A549 (cell line): ENCODE measurements around the gene CACNB3. TPM values are rescaled to one million over a fixed set of nuclear protein-coding genes. Genes with fewer than 3 reads are reported as not detected.
"Not testable (repeated sequence)": the region's sequence is repeated elsewhere in the genome, so short reads cannot be mapped to it uniquely, and the experiment has no call there.

ENCODE experiments used
- ATAC-seq, 2 experiments: fragments of 200-7000 bp in 1 of 2; fragments of >200 bp in 1 of 2; cut with Nextera tagmentation in 1 of 2; cut with Tn5 transposase in 1 of 2; 3 replicates each; pipeline versions ENCODE4 v1.8.0 to v1.9.1; 2018 to 2020; ENCODE audit warnings: mild to moderate bottlenecking in 1 of 2, moderate library complexity in 1 of 2
- CTCF ChIA-PET: fragments of 300-600 bp; sonication (Branson Sonifier 250); formaldehyde crosslinking; extraction: SDS; loops from one replicate; lab custom pipeline; 2021; ENCODE audit warnings: antibody characterized with exemption, inconsistent platforms; lab: Yijun Ruan, JAX
- POLR2A ChIA-PET: fragments of 350-600 bp; formaldehyde crosslinking; extraction: SDS; loops from one replicate; lab custom pipeline; 2021; ENCODE audit warnings: antibody characterized with exemption, inconsistent platforms; lab: Yijun Ruan, JAX
- DNase-seq, 2 experiments: peaks; one replicate each; pipeline versions ENCODE4 v3.0.0 to v3.0.0-alpha.2; 2011 to 2016; ENCODE audit warnings: low read depth in 1 of 2, low spot score in 1 of 2
- FAIRE-seq: peaks from 2 replicates; lab custom pipeline; 2011; peaks lifted over from hg19 to GRCh38; lab: Jason Lieb, UNC
- H3K27ac ChIP-seq, 2 experiments: fragments of >200 bp; sonication (Bioruptor Twin); formaldehyde crosslinking; 3 replicates each; pipeline ENCODE4 v1.5.1; 2016 to 2017
- H3K4me1 ChIP-seq: fragments of >200 bp; sonication (Bioruptor Twin); formaldehyde crosslinking; 3 replicates; pipeline ENCODE4 v1.6.1; 2016
- H3K4me2 ChIP-seq: fragments of >200 bp; sonication (Bioruptor Twin); formaldehyde crosslinking; 3 replicates; pipeline ENCODE4 v1.6.1; 2016
- H3K4me3 ChIP-seq: fragments of >200 bp; sonication (Bioruptor Twin); formaldehyde crosslinking; 3 replicates; pipeline ENCODE4 v1.5.1; 2016
- H3K9me3 ChIP-seq: fragments of >200 bp; sonication (Bioruptor Twin); formaldehyde crosslinking; 3 replicates; pipeline ENCODE4 v1.6.1; 2016
- BHLHE40 ChIP-seq: IDR thresholded peaks from 2 replicates; pipeline ENCODE4 v1.6.1; 2012; ENCODE audit warnings: low read depth, low read length, inconsistent platforms
- CBX2 ChIP-seq: fragments of 200-600 bp; sonication (generic); IDR thresholded peaks from 2 replicates; pipeline ENCODE4 v1.6.1; 2016; ENCODE audit warnings: low read depth, mild to moderate bottlenecking, borderline replicate concordance
- CBX8 ChIP-seq: fragments of 200-600 bp; sonication (generic); IDR thresholded peaks from 2 replicates; pipeline ENCODE4 v1.6.1; 2016
- CHD4 ChIP-seq: fragments of 200-600 bp; sonication (generic); IDR thresholded peaks from 2 replicates; pipeline ENCODE4 v1.6.1; 2016; ENCODE audit warnings: antibody characterized with exemption, mild to moderate bottlenecking, borderline replicate concordance
- EHMT2 ChIP-seq: fragments of 200-600 bp; sonication (generic); IDR thresholded peaks from 2 replicates; pipeline ENCODE4 v1.6.1; 2016; ENCODE audit warnings: antibody characterized with exemption, low read depth, mild to moderate bottlenecking, moderate library complexity
- ELK1 ChIP-seq: fragments of 150-350 bp; IDR thresholded peaks from 2 replicates; pipeline ENCODE4 v1.6.1; 2014; ENCODE audit warnings: low read depth, mild to moderate bottlenecking, low read length
- ESRRA ChIP-seq: fragments of 150-350 bp; IDR thresholded peaks from 2 replicates; pipeline ENCODE4 v1.6.1; 2014; ENCODE audit warnings: mild to moderate bottlenecking, low read length, borderline replicate concordance
- HOXA7 ChIP-seq: fragments of 250-450 bp; sonication (Bioruptor Pico); IDR thresholded peaks from 2 replicates; pipeline ENCODE4 v1.5.0; 2020; ENCODE audit warnings: mild to moderate bottlenecking, moderate library complexity
- JUN ChIP-seq, 2 experiments: fragments of >200 bp; sonication (Bioruptor Twin); formaldehyde crosslinking; IDR thresholded peaks; 2 replicates in 1 of 2; 3 replicates in 1 of 2; pipeline ENCODE4 v1.6.1; 2016 to 2017
- NPAS2 ChIP-seq: fragments of 250-450 bp; sonication (Bioruptor Pico); IDR thresholded peaks from 2 replicates; pipeline ENCODE4 v1.8.0; 2022; ENCODE audit warnings: mild to moderate bottlenecking, moderate library complexity, borderline replicate concordance
- POLR2A ChIP-seq: IDR thresholded peaks from 2 replicates; pipeline ENCODE4 v1.6.1; 2012; ENCODE audit warnings: mild to moderate bottlenecking, low read length
- POLR2AphosphoS2 ChIP-seq: conservative IDR thresholded peaks from 2 replicates; pipeline ENCODE4 v1.6.1; 2012; ENCODE audit warnings: low read length, improper control_type of control experiment, inconsistent platforms
- SMC3 ChIP-seq: fragments of >200 bp; sonication (Bioruptor Twin); formaldehyde crosslinking; IDR thresholded peaks from 3 replicates; pipeline ENCODE4 v1.6.1; 2018; ENCODE audit warnings: inconsistent platforms
- ZC3H11A ChIP-seq: fragments of 450-650 bp; IDR thresholded peaks from 2 replicates; pipeline ENCODE4 v1.6.1; 2014; ENCODE audit warnings: antibody characterized with exemption, mild to moderate bottlenecking
- ZFP36 ChIP-seq: fragments of 450-650 bp; IDR thresholded peaks from 2 replicates; pipeline ENCODE4 v1.6.1; 2014; ENCODE audit warnings: borderline replicate concordance; ENCODE audit not compliant: partially characterized antibody
- WGBS: methylation state at CpG from one replicate; pipeline ENCODE4 v1.1.6; 2017; ENCODE audit errors: missing lambda C conversion rate; 5-methylcytosine and 5-hydroxymethylcytosine counted together
- polyA plus RNA-seq, 4 experiments: library from polyadenylated mRNA; depleted of rRNA in 3 of 4; stranded (reverse); fragments of >200 nt; fragmentation: RNase III in 1 of 4; extraction: RNeasy Plus Mini Kit Qiagen cat#74134 plus additional on column Dnase treatment in 1 of 4; gene quantifications; 2 replicates in 3 of 4; 3 replicates in 1 of 4; pipeline ENCODE4 v1.2.3, GENCODE V29; 2011 to 2017
- TF ChIP-seq, protein P1 (sequence below): fragments of 450-650 bp; IDR thresholded peaks from 2 replicates; pipeline ENCODE4 v1.6.1; 2014; ENCODE audit warnings: antibody characterized with exemption
- TF ChIP-seq, protein P2 (sequence below): fragments of >200 bp; sonication (Bioruptor Twin); formaldehyde crosslinking; IDR thresholded peaks from 3 replicates; pipeline ENCODE4 v1.5.1; 2016

Gene CACNB3
- polyA plus RNA-seq, 2 of the 4 experiments (the other 2 are of a cell fraction), result 12.9 to 23.9 TPM

GRCh38 chr12:48854932-48855331, 36.6 kb downstream of the CACNB3 start:
- TF ChIP-seq ZFP36, result peak; percentile 11
- not testable (repeated sequence) for FAIRE-seq, H3K4me2 ChIP-seq, ATAC-seq, H3K27ac ChIP-seq, H3K4me3 ChIP-seq, H3K9me3 ChIP-seq, DNase-seq
- H3K4me1 ChIP-seq, result peaks cover 22% of the 10 kb centered on the region; the same call in 2 of the 3 replicates
- CTCF ChIA-PET, result interaction anchor here (1.6 to 25.5 kb wide), 10 partner anchors 20 to 140 kb away, joined by 4 to 1365 read pairs (median 19); partner anchors contain the start of genes CACNB3, FKBP11, RND1 and WNT1
- POLR2A ChIA-PET, result interaction anchor here (3.5 to 4.4 kb wide), 2 partner anchors 11 to 35 kb away, joined by 54 to 126 read pairs; partner anchors contain the start of gene RND1
- WGBS, result 91% methylated on average over 10 of the region's 10 CpGs

- ATAC-seq, result no peak
- H3K4me2 ChIP-seq, result no peak overlapping the region
- DNase-seq, result no peak
- ChIA-PET POLR2A (interaction anchor here (0.5 to 3.2 kb wide), 4 partner anchors 10 to 34 kb away, joined by 3 to 35 read pairs (median 4); partner anchors contain the start of gene RND1), CTCF (interaction anchor here (1.1 to 25.5 kb wide), 6 partner anchors 20 to 131 kb away, joined by 3 to 1365 read pairs (median 17); partner anchors contain the start of genes FKBP11, RND1 and WNT1)
- no peak overlapping the region for H3K4me3 ChIP-seq
- WGBS, result 74% methylated on average over 2 of the region's 2 CpGs
- TF ChIP-seq, protein P1, sequence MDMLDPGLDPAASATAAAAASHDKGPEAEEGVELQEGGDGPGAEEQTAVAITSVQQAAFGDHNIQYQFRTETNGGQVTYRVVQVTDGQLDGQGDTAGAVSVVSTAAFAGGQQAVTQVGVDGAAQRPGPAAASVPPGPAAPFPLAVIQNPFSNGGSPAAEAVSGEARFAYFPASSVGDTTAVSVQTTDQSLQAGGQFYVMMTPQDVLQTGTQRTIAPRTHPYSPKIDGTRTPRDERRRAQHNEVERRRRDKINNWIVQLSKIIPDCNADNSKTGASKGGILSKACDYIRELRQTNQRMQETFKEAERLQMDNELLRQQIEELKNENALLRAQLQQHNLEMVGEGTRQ, result no peak
- TF ChIP-seq CHD4, result no peak
- TF ChIP-seq SMC3, result no peak
- TF ChIP-seq, protein P2, sequence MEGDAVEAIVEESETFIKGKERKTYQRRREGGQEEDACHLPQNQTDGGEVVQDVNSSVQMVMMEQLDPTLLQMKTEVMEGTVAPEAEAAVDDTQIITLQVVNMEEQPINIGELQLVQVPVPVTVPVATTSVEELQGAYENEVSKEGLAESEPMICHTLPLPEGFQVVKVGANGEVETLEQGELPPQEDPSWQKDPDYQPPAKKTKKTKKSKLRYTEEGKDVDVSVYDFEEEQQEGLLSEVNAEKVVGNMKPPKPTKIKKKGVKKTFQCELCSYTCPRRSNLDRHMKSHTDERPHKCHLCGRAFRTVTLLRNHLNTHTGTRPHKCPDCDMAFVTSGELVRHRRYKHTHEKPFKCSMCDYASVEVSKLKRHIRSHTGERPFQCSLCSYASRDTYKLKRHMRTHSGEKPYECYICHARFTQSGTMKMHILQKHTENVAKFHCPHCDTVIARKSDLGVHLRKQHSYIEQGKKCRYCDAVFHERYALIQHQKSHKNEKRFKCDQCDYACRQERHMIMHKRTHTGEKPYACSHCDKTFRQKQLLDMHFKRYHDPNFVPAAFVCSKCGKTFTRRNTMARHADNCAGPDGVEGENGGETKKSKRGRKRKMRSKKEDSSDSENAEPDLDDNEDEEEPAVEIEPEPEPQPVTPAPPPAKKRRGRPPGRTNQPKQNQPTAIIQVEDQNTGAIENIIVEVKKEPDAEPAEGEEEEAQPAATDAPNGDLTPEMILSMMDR, result no peak
- TF ChIP-seq CBX2, result no peak
- peak; percentile 98 for TF ChIP-seq POLR2AphosphoS2
- TF ChIP-seq ELK1, result no peak
- TF ChIP-seq ESRRA, result no peak
- TF ChIP-seq ZC3H11A, result no peak
- 0 out of 2 replicates have a peak, but pooled peaks have one; percentile 72 for TF ChIP-seq HOXA7 (CRISPR knock-in tag)
- no peak for TF ChIP-seq JUN (IDR thresholded peaks at IDR 0.05)
- TF ChIP-seq POLR2A, result no peak
- TF ChIP-seq EHMT2, result no peak
- TF ChIP-seq NPAS2, result no peak
- TF ChIP-seq, all 56 proteins: peak for 2
- H3K9me3 ChIP-seq, result no peaks in the 10 kb centered on the region
- peaks cover 21% of the 10 kb centered on the region for H3K4me1 ChIP-seq
- H3K27ac ChIP-seq, result no peak overlapping the region
- FAIRE-seq, result no peak
Measured at GRCh38 chr12:48856379-48856778, 38.1 kb downstream of the CACNB3 start.

DNA sequence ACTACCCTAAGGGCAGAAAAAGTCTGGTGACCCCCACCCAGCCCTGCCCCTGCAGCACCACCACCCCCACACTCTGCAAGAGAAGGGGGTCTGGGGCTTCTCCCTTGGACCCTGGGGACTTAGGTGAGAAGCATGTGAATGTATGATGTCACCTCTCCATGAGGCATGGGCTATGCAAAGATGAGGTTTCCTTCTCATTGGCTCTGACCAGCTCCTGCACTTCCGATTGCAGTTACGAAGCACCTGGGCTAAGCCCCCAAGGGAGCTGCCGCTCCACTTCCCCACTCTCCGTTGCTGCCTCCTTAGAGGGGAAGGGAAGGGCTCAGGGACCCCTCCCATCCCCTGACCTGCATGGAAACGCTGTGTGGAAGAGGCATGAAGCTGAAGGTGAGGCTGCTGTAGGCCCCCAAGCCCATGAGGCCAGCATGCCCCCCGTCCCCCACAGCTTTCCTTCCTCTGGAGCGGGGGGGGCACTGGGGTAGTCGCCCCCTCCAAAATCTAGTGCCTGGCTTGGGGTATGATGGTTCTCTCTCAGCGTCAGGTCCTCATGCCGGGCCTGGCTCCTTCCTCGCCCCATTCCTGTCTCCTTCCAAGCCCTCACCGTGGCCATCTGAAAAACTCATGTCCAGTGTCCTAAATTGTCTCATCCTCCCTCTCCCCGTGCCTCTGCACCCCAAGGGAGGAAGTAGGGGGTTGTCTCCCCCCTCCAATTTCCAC, 39.1 kb downstream of the CACNB3 start:
- ChIA-PET CTCF (interaction anchor here (2.1 to 25.5 kb wide), 4 partner anchors 19 to 130 kb away, joined by 6 to 1365 read pairs (median 163); partner anchors contain the start of genes FKBP11 and RND1), POLR2A (interaction anchor here (1.1 to 3.2 kb wide), 2 partner anchors 9 to 25 kb away, joined by 3 to 35 read pairs; partner anchors contain the start of gene RND1)
- Histone ChIP-seq H3K27ac (no peak overlapping the region), H3K9me3 (no peaks in the 10 kb centered on the region), H3K4me2 (no peak overlapping the region), H3K4me1 (peaks cover 32% of the 10 kb centered on the region), H3K4me3 (no peak overlapping the region)
- DNase-seq (no peak), FAIRE-seq (no peak), ATAC-seq (no peak)
- 86% methylated on average over 12 of the region's 13 CpGs for WGBS
- TF ChIP-seq BHLHE40 (no peak), CBX8 (no peak), POLR2AphosphoS2 (peak; percentile 91)
- TF ChIP-seq, protein P1, result peak; percentile 2; the same call in 1 of the 2 replicates
